ENCODE data around the gene CDC42BPG. TPM values are rescaled to one million over a fixed set of nuclear protein-coding genes. Genes with fewer than 3 reads are reported as not detected.

The CDC42BPG gene
- total and polyA plus RNA-seq, 3 donors from 2014 or later, result 5.3 to 9.2 (median 7.6) TPM

DNA sequence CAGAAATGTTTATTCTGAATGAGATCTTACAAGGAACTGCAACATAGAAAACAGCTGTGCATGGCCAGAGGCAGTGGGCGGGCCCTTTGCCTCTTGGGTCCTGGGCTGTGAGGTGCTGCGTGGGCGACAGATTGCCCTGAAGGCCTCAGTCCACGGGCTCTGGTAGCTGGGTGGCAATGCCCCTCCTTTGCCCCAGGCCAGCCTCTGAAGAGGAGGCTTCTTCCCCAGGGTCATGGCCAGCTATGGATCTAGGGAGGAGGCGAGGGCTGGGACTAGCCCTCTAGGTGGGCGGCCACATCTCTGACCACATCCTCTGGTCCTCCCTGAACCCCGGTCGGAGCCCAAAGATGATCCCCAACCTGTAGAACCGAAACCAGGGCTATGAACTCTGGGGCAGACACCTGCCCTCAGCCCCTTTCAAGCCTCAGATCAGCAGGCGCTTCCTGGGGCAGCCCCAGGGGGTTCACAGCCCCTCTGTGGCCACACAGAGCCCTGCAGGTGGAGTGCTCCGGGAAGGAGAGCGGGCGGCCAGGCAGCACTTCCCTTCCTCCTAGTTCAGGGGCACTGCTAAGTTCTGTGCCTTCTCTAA is 6.6 kb upstream of the CDC42BPG start:
- H3K36me3 ChIP-seq (ENCODE audit: low read depth, missing control alignments), result no peaks in the 10 kb centered on the region
- H3K27ac ChIP-seq, result no peak overlapping the region
- no peaks in the 10 kb centered on the region for H3K27me3 ChIP-seq
- H3K4me3 ChIP-seq, result no peak overlapping the region
- DNase-seq, result no peak
- H3K9me3 ChIP-seq, result no peaks in the 10 kb centered on the region
- TF ChIP-seq, protein P1, sequence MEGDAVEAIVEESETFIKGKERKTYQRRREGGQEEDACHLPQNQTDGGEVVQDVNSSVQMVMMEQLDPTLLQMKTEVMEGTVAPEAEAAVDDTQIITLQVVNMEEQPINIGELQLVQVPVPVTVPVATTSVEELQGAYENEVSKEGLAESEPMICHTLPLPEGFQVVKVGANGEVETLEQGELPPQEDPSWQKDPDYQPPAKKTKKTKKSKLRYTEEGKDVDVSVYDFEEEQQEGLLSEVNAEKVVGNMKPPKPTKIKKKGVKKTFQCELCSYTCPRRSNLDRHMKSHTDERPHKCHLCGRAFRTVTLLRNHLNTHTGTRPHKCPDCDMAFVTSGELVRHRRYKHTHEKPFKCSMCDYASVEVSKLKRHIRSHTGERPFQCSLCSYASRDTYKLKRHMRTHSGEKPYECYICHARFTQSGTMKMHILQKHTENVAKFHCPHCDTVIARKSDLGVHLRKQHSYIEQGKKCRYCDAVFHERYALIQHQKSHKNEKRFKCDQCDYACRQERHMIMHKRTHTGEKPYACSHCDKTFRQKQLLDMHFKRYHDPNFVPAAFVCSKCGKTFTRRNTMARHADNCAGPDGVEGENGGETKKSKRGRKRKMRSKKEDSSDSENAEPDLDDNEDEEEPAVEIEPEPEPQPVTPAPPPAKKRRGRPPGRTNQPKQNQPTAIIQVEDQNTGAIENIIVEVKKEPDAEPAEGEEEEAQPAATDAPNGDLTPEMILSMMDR (IDR thresholded peaks at IDR 0.05), result no peak
- TF ChIP-seq POLR2A (IDR thresholded peaks at IDR 0.05), result no peak
- intact Hi-C loops (cut with DNase I; ENCODE audit: low total_unique reads), result no loop called here
- 55 to 68% methylated on average over 4 to 12 of the region's 13 CpGs for WGBS, 2 donors
- peaks cover 15% of the 10 kb centered on the region for H3K4me1 ChIP-seq

DNA sequence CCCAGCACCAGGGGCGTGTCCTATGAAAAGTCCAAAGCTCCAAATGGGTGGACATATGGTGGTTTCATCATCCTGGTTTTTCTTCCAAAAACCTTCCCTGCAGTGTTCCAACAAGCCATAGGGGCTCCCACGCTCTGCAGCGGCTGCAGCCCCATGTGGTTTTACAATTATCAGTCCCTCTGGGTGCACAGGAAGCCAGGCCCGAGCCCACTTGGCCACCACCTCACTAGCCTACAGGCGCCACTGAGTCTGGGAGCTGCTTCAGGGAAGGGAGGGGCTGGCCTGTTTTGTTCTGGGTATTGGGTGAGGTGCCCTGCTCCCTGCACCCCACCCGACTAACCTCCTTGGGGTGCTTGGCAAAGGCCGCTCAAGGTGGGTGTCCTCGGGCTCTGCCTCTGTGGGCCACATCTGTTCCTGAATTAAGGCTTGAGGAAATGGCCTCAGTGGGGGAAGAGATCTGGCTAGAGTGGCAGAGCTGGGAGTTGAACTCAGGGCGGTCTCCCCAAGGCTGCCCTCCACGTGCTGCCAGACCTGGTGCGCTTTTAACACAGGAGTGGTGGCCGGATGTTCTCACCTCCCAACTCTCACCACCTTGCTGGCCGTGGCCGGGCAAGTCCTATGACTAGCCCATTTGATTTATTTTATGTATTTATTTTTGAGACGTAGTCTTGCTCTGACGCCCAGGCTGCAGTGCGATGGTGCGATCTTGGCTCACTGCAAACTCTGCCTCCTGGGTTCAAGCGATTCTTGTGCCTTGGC is 5.3 kb upstream of the CDC42BPG start:
- no peak for TF ChIP-seq POLR2A (IDR thresholded peaks at IDR 0.05)
- TF ChIP-seq, protein P1 (IDR thresholded peaks at IDR 0.05), result no peak
- no peak for DNase-seq
- Histone ChIP-seq H3K36me3 (ENCODE audit: low read depth, missing control alignments) (no peaks in the 10 kb centered on the region), H3K9me3 (no peaks in the 10 kb centered on the region), H3K27me3 (no peaks in the 10 kb centered on the region), H3K4me3 (no peak overlapping the region), H3K4me1 (peaks cover 8% of the 10 kb centered on the region), H3K27ac (no peak overlapping the region)
- 87 to 90% methylated on average over 11 to 19 of the region's 19 CpGs for WGBS, 2 donors
- intact Hi-C loops (cut with DNase I; ENCODE audit: low total_unique reads), result loop anchor here (5.0 to 10.0 kb wide), 2 partner anchors 43 to 165 kb away; partner anchors contain the start of gene ARL2

DNA sequence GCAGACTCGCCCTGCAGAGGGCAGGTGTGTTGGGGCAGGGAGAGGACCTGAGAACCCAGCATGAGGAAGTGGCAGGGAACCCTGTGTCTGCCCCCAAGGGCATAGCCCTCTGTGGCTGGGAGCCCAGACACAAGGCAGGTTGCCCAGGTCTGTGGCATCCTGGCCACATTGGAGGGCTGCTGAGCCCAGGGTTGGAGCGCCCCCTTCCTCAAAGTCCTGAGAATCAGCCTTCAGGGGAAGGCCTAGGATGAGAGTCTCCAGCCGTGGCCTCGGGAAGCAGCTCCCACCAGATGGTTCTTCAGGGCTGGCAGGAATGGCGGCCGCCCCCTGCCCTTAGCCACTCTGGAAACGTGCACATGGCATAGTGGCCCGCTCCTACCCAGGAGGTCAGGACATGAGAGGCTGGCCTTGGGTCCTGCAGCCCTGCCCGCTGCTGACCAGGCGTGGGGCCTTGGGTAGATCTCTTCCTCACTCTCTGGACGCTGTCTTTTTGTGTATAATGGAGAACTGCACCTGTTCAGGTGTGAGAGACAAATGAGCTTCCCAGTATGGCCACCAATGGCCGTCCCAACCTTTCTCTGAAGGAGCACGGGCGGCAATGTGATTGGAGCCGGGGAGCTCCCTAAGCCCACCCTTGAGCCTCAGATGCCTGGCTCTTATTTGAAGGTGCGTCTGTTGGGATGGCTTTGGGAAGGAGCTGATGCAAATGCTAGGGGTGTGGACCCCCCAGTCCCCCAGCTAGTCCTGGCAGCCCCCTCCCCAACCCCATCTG is 4.6 kb upstream of the CDC42BPG start:
- no peaks in the 10 kb centered on the region for H3K9me3 ChIP-seq
- no peak overlapping the region for H3K4me3 ChIP-seq
- H3K27me3 ChIP-seq, result no peaks in the 10 kb centered on the region
- WGBS, 2 donors, result 78 to 82% methylated on average over 2 to 13 of the region's 16 CpGs
- intact Hi-C loops (cut with DNase I; ENCODE audit: low total_unique reads), result loop anchor here (5.0 to 10.0 kb wide), 2 partner anchors 43 to 166 kb away; partner anchors contain the start of gene ARL2
- H3K27ac ChIP-seq, result no peak overlapping the region
- H3K4me1 ChIP-seq, result peaks cover 6% of the 10 kb centered on the region
- TF ChIP-seq, protein P1 (IDR thresholded peaks at IDR 0.05), result no peak
- no peak for TF ChIP-seq POLR2A (IDR thresholded peaks at IDR 0.05)
- DNase-seq, result no peak
- H3K36me3 ChIP-seq (ENCODE audit: low read depth, missing control alignments), result no peaks in the 10 kb centered on the region

DNA sequence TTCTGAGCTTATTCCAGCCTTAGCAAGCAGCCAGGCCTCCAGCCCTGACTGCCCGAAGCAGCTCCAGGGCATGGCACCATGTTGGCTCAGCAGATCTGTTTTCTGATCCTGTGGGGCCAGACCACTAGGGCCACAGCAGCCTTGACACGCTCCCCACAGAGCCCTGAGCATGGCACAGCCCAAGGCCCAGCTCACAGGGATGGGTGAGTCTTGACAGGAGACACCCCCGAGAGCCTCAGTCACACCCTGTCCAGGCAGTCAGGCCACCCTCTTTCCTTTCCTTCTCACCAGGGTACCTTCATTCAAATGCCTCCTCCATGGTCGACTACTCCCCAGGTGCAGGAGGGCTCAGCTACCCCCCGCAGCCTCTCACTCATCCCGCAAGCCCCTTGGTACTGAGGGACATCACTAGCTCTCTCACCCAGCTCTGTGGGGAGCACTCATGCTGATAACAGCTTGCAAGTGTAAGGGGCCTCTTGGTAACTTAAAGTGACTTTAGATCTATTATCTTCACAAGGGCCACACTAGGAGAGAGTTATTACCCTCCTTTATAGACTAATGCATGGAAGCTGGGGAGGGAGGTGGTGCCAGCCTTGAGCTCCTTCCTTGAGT is 3.9 kb upstream of the CDC42BPG start:
- Histone ChIP-seq H3K27me3 (no peaks in the 10 kb centered on the region), H3K4me1 (peaks cover 6% of the 10 kb centered on the region), H3K27ac (no peak overlapping the region), H3K4me3 (no peak overlapping the region), H3K9me3 (no peaks in the 10 kb centered on the region), H3K36me3 (ENCODE audit: low read depth, missing control alignments) (no peaks in the 10 kb centered on the region)
- intact Hi-C loops (cut with DNase I; ENCODE audit: low total_unique reads), result loop anchor here (5.0 to 10.0 kb wide), 2 partner anchors 44 to 166 kb away; partner anchors contain the start of gene ARL2
- TF ChIP-seq, protein P1 (IDR thresholded peaks at IDR 0.05), result no peak
- TF ChIP-seq POLR2A (IDR thresholded peaks at IDR 0.05), result no peak
- no peak for DNase-seq
- 85% methylated on average over 4 to 6 of the region's 6 CpGs for WGBS, 2 donors
